Midbrain (tissue), 1 donor: ENCODE results near the gene GAGE13.
"Not testable (repeated sequence)": the region's sequence is repeated elsewhere in the genome, so short reads cannot be mapped to it uniquely, and the experiment has no call there.

Source experiments
- DNase-seq: peaks from one replicate; lab custom pipeline; 2025; lab: John Stamatoyannopoulos, UW

Gene GAGE13, protein sequence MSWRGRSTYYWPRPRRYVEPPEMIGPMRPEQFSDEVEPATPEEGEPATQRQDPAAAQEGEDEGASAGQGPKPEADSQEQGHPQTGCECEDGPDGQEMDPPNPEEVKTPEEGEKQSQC

GRCh38 chrX:49331282-49331681 is at the start of gene GAGE13:
TSS of gene GAGE13 (plus strand) at chrX:49331582. CDS start at chrX:49332738, 1,156 bp downstream.
- DNase-seq = not testable (repeated sequence)

GRCh38 chrX:49282647-49283011 is 48.8 kb upstream of the GAGE13 start:
- peak; percentile 17 for DNase-seq

DNA sequence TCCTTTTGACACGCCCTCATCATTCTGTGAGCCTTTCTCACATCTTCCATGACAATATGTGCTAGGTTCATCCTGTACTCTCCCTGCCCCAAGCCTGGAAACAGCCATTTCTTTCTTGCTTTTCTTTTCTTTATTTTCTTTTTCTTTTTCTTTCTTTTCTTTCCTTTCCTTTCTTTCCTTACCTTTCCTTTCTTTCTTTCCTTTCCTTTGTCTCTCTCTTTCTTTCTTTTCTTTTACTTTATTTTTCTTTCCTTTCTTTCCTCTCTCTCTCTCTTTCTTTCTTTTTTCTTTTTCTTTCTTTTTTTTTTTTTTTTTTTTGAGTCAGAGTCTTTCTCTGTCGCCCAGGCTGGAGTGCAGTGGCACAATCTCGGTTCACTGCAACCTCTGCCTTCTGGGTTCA is 47.2 kb upstream of the GAGE13 start:
- DNase-seq = no peak

DNA sequence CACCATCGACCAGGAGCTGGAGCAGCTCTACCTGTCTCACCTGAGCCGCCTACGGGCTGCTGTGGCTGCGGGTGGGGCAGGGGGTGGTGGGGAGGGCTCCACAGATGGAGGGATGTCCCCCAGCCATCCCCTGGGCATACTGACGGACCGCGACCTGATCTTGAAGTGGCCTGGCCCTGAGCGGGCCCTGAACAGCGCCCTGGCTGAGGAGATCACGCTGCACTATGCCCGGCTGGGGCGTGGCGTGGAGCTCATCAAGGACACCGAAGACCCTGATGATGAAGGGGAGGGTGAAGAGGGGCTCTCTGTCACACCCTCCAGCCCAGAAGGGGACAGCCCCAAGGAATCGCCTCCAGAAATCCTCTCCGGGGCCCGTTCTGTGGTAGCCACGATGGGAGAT is 45.2 kb upstream of the GAGE13 start:
- DNase-seq = no peak

DNA sequence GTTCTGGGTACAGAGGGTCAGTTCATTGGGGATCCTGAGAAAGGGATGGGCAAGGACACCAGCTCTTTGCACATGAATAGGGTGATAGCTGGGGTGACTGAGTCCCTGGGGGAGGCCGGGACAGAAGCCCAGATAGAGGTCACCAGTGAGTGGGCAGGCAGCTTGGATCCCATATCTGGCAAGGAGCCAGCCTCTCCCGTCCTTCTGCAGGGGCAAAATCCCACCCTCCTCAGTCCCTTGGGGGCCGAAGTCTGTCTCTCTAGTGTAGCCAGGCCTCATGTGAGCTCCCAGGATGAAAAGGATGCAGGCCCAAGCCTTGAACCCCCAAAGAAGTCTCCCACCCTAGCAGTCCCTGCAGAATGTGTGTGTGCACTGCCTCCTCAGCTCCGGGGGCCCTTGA is 44.8 kb upstream of the GAGE13 start:
- DNase-seq = no peak

DNA sequence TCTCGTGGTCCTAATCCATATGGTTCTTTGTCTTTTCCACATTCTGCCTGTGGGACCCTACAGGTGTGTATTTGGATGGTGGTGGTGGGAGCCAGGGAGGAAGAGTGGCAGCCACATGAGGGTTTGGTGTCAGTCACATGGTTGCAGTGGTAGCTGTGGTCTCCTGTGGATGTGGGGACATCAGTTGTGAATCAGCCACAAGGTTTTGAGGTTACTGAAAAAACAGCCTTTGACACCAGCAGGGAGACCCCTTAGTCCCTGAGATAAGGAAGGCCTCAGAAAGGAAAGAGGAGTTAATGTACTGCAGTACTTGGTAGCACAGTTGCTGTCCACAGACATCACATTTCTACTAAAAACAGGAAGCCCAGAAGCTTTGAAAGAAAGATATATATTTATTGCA is 43.7 kb upstream of the GAGE13 start:
- no peak for DNase-seq

- DNase-seq = no peak
These were observed 41.2 kb upstream of the GAGE13 start for GRCh38 chrX:49290215-49290614.

DNA sequence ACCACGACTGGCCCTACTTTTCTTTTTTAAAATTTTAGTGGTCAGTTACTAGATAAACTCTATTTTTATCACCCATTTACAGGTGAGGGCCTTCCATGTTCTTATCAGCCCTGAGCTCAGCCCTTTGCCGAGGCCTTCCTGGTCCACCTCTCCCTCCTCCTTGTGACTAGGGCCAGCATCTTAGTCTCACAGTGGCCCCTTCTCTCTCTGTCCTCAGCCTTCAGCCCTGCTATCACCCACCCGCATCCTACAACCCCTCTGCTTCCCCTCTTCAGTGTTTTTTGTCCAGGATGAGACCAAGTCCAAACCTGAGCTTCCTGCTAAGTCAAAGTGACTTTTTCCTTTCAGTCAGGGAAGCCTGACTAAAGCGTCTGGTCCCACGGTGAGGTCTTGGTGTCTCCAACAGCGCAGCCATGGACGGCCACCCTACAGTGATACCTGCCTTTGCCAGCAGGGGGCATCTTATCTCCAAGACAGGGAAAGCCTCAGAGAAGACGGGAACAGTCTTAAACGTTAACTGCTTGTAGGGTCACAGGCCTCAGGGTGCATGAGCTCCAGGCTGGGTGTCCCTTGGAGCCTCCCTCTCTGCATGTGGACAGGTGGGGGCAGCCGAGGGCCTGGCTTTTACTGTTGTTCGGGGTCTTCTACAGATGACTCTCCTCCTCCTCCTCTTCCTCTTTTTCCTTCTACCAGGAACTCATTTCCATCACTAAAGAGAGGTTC is 39.6 kb upstream of the GAGE13 start:
- DNase-seq = peak; percentile 17

- no peak for DNase-seq
These were observed 38.7 kb upstream of the GAGE13 start for GRCh38 chrX:49292400-49293362.

DNA sequence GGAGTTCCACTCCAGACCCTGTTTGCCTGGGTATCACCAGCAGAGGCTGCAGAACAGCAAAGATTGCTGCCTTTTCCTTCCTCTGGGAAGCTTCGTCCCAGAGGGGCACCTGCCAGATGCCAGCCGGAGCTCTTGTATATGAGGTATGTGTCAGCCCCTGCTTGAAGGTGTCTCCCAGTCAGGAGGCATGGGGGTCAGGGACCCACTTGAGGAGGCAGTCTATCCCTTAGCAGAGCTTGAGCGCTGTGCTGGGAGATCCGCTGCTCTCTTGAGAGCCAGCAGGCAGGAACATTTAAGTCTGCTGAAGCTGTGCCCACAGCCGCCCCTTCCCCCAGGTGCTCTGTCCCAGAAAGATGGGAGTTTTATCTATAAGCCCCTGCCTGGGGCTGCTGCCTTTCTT is 32.1 kb upstream of the GAGE13 start:
- not testable (repeated sequence) for DNase-seq

GRCh38 chrX:49300703-49301102 is 30.7 kb upstream of the GAGE13 start:
- DNase-seq = no peak

DNA sequence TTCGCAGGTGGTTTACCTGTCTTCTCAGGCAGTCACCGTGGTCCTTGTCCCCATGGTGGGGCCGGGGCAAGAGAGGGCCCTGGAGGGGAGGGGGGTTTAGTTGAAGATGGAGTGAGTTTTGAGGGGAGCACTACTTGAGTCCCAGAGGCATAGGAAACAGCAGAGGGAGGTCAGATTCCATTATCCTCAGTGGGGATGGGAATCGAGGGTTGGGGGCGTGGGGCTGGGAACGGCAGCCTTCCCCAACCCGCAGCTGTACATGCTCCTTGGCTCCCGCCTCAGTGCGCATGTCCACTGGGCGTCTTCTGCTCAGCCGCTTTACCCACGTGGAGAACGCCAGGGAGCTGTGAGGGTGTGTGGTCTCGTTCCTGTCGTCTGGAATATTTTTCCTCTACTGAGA is 28.0 kb upstream of the GAGE13 start, which contains the start of gene GAGE10:
Gene GAGE10 (plus strand): TSS at position 301 of the 400 bp plus-strand sequence. CDS start 1,214 bp downstream, outside the sequence.
- no peak for DNase-seq

- DNase-seq = not testable (repeated sequence)
These were observed 23.6 kb upstream of the GAGE13 start for GRCh38 chrX:49307775-49308174.

GRCh38 chrX:49308604-49309269 is 22.6 kb upstream of the GAGE13 start:
- DNase-seq = no peak

DNA sequence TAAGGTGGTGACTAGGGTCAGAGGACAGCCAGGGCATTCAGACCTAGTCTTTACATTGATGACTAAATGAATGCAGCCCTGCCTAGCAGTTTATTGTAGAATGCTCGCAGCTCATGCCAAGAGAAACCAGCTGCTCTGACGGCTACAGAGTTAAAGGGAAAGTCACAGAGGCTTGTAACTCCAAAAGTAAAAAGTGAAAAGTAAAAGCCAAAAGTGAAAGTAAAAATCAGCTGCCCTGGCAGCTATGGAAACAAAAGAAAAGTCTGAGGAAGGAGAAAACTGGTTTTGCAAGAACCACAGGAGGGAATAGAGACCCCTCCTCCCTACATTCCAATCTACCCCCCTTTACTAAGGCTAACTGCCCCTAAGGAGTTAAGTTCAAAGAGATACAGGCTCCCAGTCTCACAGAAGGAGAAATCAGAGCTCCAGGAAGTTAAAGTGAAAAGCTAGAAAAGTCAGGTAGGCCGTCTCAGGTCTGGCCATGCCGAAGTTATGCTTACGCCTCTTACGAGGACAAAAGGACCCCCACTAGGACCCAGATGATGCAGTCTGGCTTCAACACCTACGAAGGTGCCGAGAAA is 21.9 kb upstream of the GAGE13 start:
- DNase-seq = no peak

DNA sequence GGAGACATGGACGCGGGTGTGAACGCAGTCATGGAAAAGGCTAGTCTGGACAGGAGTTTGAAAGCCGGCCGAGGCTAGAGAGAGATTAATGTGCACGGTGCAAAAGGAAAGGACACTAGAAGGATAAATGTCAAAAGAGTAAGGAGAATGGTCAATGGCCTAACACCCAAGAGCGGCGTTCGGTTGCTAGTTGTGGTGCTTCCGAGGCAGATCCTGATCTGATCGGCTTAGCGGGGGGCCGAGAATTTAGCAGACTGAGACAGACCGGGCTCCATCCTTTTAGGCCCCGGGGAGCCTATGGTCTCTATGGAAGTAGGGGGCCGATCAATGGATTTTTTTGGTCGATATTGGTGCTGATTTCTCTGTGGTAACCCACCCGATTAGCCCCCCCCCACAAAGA is 21.0 kb upstream of the GAGE13 start:
- DNase-seq = no peak

GRCh38 chrX:49312176-49312575 is 19.2 kb upstream of the GAGE13 start:
- DNase-seq = no peak

DNA sequence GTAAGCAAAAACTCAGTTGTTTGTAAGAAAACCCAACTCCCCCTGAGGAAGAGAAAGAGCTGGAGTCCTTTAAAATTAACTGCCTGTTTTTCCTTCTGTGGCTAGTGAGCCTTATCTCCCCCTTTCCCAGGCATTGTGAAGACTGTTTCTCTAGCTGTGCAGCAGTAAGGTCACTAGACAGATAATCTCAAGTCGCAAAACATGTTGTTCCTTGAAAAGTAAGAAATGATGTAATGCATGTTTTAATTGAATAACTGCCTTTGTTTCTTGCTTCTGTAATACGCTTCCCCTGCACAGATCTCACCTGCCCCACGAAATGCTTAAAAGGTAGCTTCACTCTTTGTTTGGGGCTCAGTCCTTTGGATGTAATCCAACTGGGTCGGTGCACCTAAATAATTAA is 15.3 kb upstream of the GAGE13 start:
- no peak for DNase-seq

GRCh38 chrX:49321737-49322136 is 9.6 kb upstream of the GAGE13 start, which contains the start of gene GAGE12J:
TSS of gene GAGE12J (plus strand) at chrX:49322037. CDS start at chrX:49323194, 1,157 bp downstream.
- not testable (repeated sequence) for DNase-seq

DNA sequence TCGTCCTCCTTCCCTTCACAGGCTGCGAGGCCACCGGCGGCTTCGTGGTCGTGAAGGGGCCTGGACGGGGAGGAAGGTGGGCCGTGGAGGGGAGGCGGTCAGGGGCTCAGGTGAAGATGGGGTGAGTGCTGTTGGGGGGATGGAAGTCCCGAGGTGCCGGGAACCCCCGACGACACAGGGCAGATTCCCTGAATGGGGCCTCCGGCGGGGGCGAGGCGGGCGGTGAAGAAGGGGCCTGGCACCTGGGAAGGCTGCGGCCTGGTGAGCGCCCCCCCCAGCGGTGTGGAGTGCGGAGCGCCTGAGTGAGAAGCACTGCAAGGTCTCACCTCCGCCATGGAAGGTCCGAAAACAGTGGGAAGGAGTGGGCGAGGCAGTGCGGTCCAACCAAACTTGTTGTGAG is 9.1 kb upstream of the GAGE13 start:
- not testable (repeated sequence) for DNase-seq

GRCh38 chrX:49323735-49324134 is 7.6 kb upstream of the GAGE13 start:
- DNase-seq = not testable (repeated sequence)

- DNase-seq = not testable (repeated sequence)
These were observed 961 bp upstream of the GAGE13 start for GRCh38 chrX:49330421-49330820.
